HG02870 (cell line): ENCODE data around the gene PDXDC1.
"Not testable (repeated sequence)": the region's sequence is repeated elsewhere in the genome, so short reads cannot be mapped to it uniquely, and the experiment has no call there.

Experiments used
- ATAC-seq: cut with Tn5 transposase; IDR thresholded peaks from one replicate; pipeline ENCODE4 v1.9.1; 2021; ENCODE audit warnings: mild to moderate bottlenecking, moderate library complexity; ENCODE audit not compliant: unreplicated experiment

PDXDC1 gene

GRCh38 chr16:15035163-15035729 is 60.4 kb downstream of the PDXDC1 start:
- no peak for ATAC-seq

GRCh38 chr16:15037003-15037402 is 62.2 kb downstream of the PDXDC1 start:
- no peak for ATAC-seq

- ATAC-seq, result no peak
Measured at GRCh38 chr16:15037745-15038144, 62.9 kb downstream of the PDXDC1 start.

- ATAC-seq, result no peak
Measured at GRCh38 chr16:15038689-15039088, 63.9 kb downstream of the PDXDC1 start.

- no peak for ATAC-seq
Measured at GRCh38 chr16:15041271-15042004, 66.6 kb downstream of the PDXDC1 start.

GRCh38 chr16:15043344-15043743 is 68.5 kb downstream of the PDXDC1 start:
- no peak for ATAC-seq

- no peak for ATAC-seq
Measured at GRCh38 chr16:15044286-15044685, 69.5 kb downstream of the PDXDC1 start.

GRCh38 chr16:15045270-15045669 is 70.4 kb downstream of the PDXDC1 start:
- ATAC-seq, result not testable (repeated sequence)

GRCh38 chr16:15046692-15047376 is 72.0 kb downstream of the PDXDC1 start:
- ATAC-seq, result no peak

- ATAC-seq, result no peak
Measured at GRCh38 chr16:15049581-15050180, 74.9 kb downstream of the PDXDC1 start.

- ATAC-seq, result not testable (repeated sequence)
Measured at GRCh38 chr16:15050440-15050839, 75.6 kb downstream of the PDXDC1 start.

GRCh38 chr16:15051387-15051951 is 76.6 kb downstream of the PDXDC1 start:
- ATAC-seq, result no peak

- ATAC-seq, result no peak
Measured at GRCh38 chr16:15052747-15053476, 78.1 kb downstream of the PDXDC1 start.

GRCh38 chr16:15053904-15054303 is 79.1 kb downstream of the PDXDC1 start:
- ATAC-seq, result no peak

GRCh38 chr16:15054357-15055140 is 79.7 kb downstream of the PDXDC1 start:
- ATAC-seq, result no peak

GRCh38 chr16:15055141-15056053 is 80.6 kb downstream of the PDXDC1 start:
- peak; percentile 35 for ATAC-seq

- ATAC-seq, result no peak
Measured at GRCh38 chr16:15057681-15058417, 83.0 kb downstream of the PDXDC1 start.

- no peak for ATAC-seq
Measured at GRCh38 chr16:15059324-15059723, 84.5 kb downstream of the PDXDC1 start.
